ENCODE data around the gene PCDHGC5.
A peak's percentile ranks its signal among the peaks of the same experiment; 100 is the strongest.

Gene PCDHGC5

DNA sequence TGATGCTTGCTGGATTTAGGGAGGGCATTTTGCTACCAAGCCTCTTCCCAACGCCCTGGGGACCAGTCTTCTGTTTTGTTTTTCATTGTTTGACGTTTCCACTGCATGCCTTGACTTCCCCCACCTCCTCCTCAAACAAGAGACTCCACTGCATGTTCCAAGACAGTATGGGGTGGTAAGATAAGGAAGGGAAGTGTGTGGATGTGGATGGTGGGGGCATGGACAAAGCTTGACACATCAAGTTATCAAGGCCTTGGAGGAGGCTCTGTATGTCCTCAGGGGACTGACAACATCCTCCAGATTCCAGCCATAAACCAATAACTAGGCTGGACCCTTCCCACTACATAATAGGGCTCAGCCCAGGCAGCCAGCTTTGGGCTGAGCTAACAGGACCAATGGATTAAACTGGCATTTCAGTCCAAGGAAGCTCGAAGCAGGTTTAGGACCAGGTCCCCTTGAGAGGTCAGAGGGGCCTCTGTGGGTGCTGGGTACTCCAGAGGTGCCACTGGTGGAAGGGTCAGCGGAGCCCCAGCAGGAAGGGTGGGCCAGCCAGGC is 23.0 kb downstream of the PCDHGC5 start:
- peak; percentile 65 for FAIRE-seq
- no peak for DNase-seq (ENCODE audit: insufficient read length, low spot score)

DNA sequence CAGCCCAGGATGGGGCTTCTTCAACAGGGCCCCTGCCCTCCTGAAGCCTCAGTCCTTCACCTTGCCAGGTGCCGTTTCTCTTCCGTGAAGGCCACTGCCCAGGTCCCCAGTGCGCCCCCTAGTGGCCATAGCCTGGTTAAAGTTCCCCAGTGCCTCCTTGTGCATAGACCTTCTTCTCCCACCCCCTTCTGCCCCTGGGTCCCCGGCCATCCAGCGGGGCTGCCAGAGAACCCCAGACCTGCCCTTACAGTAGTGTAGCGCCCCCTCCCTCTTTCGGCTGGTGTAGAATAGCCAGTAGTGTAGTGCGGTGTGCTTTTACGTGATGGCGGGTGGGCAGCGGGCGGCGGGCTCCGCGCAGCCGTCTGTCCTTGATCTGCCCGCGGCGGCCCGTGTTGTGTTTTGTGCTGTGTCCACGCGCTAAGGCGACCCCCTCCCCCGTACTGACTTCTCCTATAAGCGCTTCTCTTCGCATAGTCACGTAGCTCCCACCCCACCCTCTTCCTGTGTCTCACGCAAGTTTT is 23.6 kb downstream of the PCDHGC5 start:
- DNase-seq (ENCODE audit: insufficient read length, low spot score): peak; percentile 66
- FAIRE-seq: peak; percentile 80

DNA sequence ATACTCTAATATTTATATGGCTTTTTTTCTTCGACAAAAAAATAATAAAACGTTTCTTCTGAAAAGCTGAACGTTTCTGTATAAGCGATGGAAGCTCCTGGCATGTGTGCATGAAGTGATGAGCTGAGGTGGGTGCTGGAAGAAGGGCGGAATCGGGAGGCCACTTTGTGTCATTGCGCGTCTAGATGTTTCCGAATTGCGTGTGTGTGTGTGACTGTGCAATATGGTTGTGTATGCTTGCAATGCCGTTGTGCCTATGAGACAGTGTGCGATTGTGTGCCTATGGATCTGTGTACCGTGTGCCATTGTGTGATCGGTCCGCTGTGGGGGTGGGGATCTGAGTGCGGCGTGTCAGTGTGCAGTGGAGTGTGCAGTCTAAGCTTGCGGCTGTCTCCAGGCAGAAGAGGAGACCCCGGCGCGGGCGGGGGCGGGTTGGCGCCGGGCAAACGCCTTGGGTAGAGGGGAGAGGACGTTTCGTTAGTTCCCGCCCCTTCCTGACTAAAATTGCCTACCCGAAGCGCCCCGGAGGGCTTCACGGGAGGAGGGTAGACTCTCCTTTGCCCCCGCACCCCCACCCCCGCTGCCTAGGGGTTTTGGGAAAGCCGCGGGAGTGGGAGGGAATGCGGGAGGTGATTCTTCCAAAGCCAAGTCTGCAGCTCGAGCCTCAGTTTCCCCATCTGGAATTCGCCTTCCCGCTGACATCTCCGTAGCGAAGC is 24.2 kb downstream of the PCDHGC5 start:
- no peak for DNase-seq (ENCODE audit: insufficient read length, low spot score)
- FAIRE-seq: peak; percentile 72

GRCh38 chr5:141513627-141514329 is 24.9 kb downstream of the PCDHGC5 start:
- FAIRE-seq (peak; percentile 78), DNase-seq (ENCODE audit: insufficient read length, low spot score) (no peak)

GRCh38 chr5:141514330-141515133 is 25.7 kb downstream of the PCDHGC5 start:
- DNase-seq (ENCODE audit: insufficient read length, low spot score) (no peak), FAIRE-seq (peak; percentile 78)

GRCh38 chr5:141515141-141515540 is 26.3 kb downstream of the PCDHGC5 start:
- FAIRE-seq (no peak), DNase-seq (ENCODE audit: insufficient read length, low spot score) (no peak)

DNA sequence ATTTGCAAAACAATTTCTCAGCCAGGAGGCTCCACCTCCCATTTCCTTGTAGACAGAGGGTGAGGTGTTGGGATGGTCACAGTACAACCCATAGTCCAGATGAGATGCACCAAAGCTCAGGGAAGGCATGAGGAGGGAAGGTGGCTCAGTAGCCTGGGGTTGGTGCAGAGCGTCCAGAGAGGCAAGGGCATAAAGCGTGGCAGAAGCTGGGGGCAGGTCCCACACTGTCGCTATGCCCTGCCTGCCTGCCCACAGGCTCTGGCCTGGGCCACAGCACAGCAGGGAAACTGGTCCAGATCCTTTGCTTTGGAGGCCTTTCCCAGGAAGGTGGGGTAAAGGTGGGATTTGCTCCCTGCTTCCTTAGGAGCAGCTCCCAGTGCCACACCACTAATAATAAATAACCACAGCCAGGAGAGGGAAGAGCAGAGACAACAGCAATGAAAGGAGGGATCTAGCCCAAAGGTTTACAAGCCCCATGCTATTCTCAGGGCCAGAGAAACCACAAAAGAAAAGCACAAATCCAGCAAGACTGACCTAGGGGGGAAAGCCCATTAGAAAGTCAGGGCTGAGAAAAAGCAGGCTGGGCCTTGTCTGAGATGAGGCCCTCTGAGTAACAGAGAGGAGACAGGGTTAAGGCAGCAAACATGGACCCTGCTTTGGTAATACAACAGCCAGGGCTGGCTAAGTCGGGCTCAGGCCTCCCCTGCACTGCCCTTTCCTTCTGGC is 27.2 kb downstream of the PCDHGC5 start:
- DNase-seq (ENCODE audit: insufficient read length, low spot score): no peak
- FAIRE-seq: no peak

DNA sequence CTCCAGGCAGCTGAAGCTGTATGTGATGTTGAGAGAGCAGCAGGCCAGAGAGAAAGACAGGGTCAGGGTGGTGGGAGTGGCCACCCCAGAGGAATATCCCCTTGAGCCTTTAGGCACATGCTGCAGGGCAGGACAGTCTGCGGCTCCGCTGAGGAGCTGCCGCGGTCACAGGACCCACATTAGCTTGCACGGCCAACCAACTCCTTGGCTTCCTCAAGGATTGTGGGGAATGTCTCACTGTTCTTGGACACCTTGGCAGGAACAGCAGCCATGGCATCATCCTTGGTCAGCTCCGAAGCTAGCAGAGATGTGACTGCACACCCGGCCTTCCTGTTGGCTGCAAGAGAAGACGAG is 27.8 kb downstream of the PCDHGC5 start:
- DNase-seq (ENCODE audit: insufficient read length, low spot score): no peak
- FAIRE-seq: no peak

DNA sequence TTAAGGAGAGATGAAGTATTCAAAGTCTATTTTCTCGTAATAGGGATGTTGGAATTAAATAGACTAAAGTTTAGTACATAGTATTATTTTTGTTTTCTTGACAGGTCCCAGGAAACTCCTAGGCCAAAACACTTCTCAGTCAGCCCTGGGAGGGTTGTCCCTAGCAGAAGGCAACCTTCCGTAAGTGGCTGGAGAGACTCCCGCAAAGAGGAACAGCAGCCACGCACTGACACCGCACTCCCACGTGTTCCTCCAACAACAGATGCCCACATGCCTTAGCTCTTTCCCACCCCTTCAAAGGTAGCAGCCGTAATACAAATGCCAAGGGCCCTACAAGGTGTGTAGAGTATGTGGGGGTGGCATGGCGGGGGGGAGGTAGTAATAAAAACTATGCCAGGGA is 28.4 kb downstream of the PCDHGC5 start:
- FAIRE-seq (no peak), DNase-seq (ENCODE audit: insufficient read length, low spot score) (no peak)

GRCh38 chr5:141517880-141518617 is 29.2 kb downstream of the PCDHGC5 start:
- FAIRE-seq (no peak), DNase-seq (ENCODE audit: insufficient read length, low spot score) (no peak)

- no peak for DNase-seq (ENCODE audit: insufficient read length, low spot score)
- peak; percentile 75 for FAIRE-seq
Observed at GRCh38 chr5:141518618-141519015, 29.7 kb downstream of the PCDHGC5 start.

- no peak for FAIRE-seq
Observed at GRCh38 chr5:141519605-141520565, 31.0 kb downstream of the PCDHGC5 start.

GRCh38 chr5:141521244-141521781 is 32.4 kb downstream of the PCDHGC5 start:
- FAIRE-seq: no peak
- no peak for DNase-seq (ENCODE audit: insufficient read length, low spot score)

More at GRCh38 chr5:141519605-141520565, 31.0 kb downstream of the PCDHGC5 start:
- no peak for DNase-seq (ENCODE audit: insufficient read length, low spot score)

DNA sequence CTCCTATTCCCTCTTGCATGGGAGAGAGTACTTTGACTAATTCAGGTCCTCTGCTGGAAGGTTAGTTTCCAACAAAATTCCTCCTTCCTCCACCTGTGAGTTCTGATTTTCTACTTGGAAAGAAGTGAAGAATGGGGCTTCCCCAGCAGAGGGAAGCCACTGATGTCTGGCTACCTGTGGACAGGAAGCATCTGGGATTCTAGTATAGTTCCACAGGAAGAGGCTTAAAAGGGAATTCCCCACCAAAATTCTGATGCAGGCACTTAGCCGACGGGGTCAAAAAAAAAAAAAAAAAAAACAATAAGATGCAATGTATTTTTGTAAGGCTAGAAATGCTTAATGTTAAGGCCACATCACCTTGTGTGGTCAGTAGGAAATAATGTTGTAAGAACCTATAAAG is 33.4 kb downstream of the PCDHGC5 start:
- FAIRE-seq: no peak
- DNase-seq (ENCODE audit: insufficient read length, low spot score): no peak

GRCh38 chr5:141523991-141524390 is 35.1 kb downstream of the PCDHGC5 start:
- FAIRE-seq (no peak), DNase-seq (ENCODE audit: insufficient read length, low spot score) (no peak)

DNA sequence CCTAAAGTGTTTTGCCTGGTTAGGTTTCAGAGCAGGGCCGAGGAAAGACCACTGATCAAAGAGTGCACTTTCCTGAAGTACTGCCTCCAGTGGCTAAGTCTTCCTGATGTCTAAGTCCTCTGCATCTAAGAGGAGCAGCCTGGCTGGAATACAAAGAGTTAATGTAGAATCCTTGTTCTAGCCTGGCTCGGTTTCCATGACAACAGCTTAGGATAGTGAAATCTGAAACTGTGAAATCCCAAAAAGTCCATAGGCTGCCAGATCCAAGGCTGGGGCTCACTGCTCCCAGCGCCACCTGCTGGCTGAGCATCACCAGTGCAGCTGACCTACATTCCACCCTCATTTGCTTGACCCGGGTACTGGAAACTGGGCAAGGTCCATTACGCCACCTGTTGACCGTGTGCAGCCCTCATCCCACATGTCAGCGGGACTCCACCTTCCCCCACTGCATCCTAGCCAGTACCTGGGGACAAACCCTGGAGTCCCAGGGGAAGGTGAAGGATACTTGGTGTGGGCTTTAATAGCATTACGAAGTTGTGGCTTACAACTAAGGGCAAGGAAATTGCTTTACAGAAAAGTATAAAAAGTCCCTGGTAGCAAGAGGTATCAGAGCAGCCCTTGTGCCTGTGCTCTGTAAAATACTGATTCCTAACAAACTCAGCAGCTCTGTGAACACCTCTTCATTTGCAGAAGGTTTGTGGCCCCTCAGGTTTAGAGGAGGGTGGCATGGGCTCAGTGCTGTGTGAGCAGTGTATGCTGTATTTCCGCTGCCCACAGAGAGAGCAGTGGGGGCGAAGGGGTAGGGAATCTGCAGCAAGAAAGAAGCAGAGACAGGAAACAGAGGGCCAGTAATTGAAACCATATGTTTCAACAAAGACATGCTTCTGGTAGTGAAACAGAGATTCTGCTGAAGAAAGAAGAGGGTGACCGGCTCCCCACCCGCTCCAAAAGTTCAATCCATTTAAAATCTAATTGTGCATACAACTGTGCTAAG is 36.0 kb downstream of the PCDHGC5 start:
- DNase-seq (ENCODE audit: insufficient read length, low spot score) (no peak), FAIRE-seq (peak; percentile 97)

- no peak for FAIRE-seq
- no peak for DNase-seq (ENCODE audit: insufficient read length, low spot score)
Observed at GRCh38 chr5:141525653-141526052, 36.8 kb downstream of the PCDHGC5 start.
